ENCODE data around the gene CAMKMT. TPM values are rescaled to one million over a fixed set of nuclear protein-coding genes. Genes with fewer than 3 reads are reported as not detected.
A peak's percentile ranks its signal among the peaks of the same experiment; 100 is the strongest.

Gene CAMKMT
- total RNA-seq, 1 experiment from 2014 or later: 17.4 TPM

DNA sequence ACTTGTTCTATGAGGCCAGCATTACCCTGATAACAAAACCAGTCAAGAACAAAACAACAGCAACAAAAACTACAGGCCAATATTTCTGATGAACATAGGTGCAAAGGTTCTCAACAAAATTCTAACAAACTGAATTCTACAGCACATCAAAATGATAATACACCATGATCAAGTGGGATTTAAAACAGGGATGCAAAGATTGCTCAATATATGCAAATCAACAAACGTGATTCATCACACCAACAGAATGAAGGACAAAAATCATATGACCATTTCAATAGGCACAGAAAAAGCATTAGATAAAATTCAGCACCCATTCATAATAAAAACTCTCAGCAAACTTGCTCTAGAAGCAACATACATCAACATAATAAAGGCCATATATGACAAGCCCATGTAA lies 173.6 kb downstream of the CAMKMT start:
- DNase-seq: no peak
- no peaks in the 10 kb centered on the region for H4K20me1 ChIP-seq (ENCODE audit: control insufficient read depth, insufficient read depth, insufficient read length)
- H2AK5ac ChIP-seq (ENCODE audit: insufficient read length, low read length): no peak overlapping the region
- H3K9ac ChIP-seq (ENCODE audit: extremely low read depth, insufficient read length, low read length): no peak overlapping the region
- no peak overlapping the region for H3K27ac ChIP-seq (ENCODE audit: insufficient read length, low read depth, low read length)
- no CpG with 5 or more reads among the region's 1 CpG for WGBS (ENCODE audit: extremely low coverage, insufficient read length, low lambda C conversion rate)
- H3K79me2 ChIP-seq (ENCODE audit: insufficient read depth, low read length): no peaks in the 10 kb centered on the region
- H2BK120ac ChIP-seq (ENCODE audit: low read depth, low read length, poor library complexity, severe bottlenecking): no peak overlapping the region
- H3K4me1 ChIP-seq (ENCODE audit: insufficient read depth, low read length): no peaks in the 10 kb centered on the region
- no peak overlapping the region for H4K8ac ChIP-seq (replicated peaks; ENCODE audit: insufficient read length, low read depth, low read length)
- H3K27me3 Mint-ChIP-seq (ENCODE audit: low read depth): no peaks in the 10 kb centered on the region
- H3K56ac ChIP-seq (ENCODE audit: insufficient read length, low read depth, low read length): no peak overlapping the region
- no peak overlapping the region for H3T11ph ChIP-seq (ENCODE audit: low read length)
- 0 out of 7 replicates have a peak overlapping the region, but pooled peaks of 1 of the 3 experiments have one; percentile 32 for H3K27ac Mint-ChIP-seq
- H3K4me1 Mint-ChIP-seq: peaks cover 11% of the 10 kb centered on the region in 2 experiments
- no peaks in the 10 kb centered on the region for H3K9me3 ChIP-seq (ENCODE audit: control insufficient read depth, low read depth, low read length)
- no peak overlapping the region for H3K23ac ChIP-seq (ENCODE audit: insufficient read length, low read depth, low read length)
- H3K4ac ChIP-seq (ENCODE audit: low read depth, low read length): no peak overlapping the region
- H3K4me3 Mint-ChIP-seq: no peak overlapping the region
- no peaks in the 10 kb centered on the region for H3K79me1 ChIP-seq (ENCODE audit: insufficient read depth, low read depth, low read length, poor library complexity, severe bottlenecking)
- no peaks in the 10 kb centered on the region for H3K23me2 ChIP-seq (ENCODE audit: insufficient read length, low read depth, low read length, poor library complexity, severe bottlenecking)
- no peak overlapping the region for H2BK5ac ChIP-seq (ENCODE audit: insufficient read length, low read length)
- no peak overlapping the region for H2BK12ac ChIP-seq (ENCODE audit: insufficient read length, low read depth, low read length)
- H3K36me3 Mint-ChIP-seq (ENCODE audit: insufficient read depth in 1 of 3, low read depth in 3 of 3): peaks cover 0 to 4% (median 0%) of the 10 kb centered on the region in 3 experiments; a peak in 2 of 7 replicates
- no peak overlapping the region for H3K18ac ChIP-seq (ENCODE audit: insufficient read length, low read depth, low read length)
- no peak overlapping the region for H4K5ac ChIP-seq (ENCODE audit: insufficient read length, low read depth, low read length)
- H2BK15ac ChIP-seq (ENCODE audit: low read depth, low read length): no peak overlapping the region
- no peak overlapping the region for H2BK20ac ChIP-seq (ENCODE audit: low read depth, low read length, poor library complexity, severe bottlenecking)
- H3K9me3 Mint-ChIP-seq: no peaks in the 10 kb centered on the region; a peak in 1 of 5 replicates
- H4K91ac ChIP-seq (ENCODE audit: insufficient read length, low read depth, low read length): no peak overlapping the region
- H3K14ac ChIP-seq (ENCODE audit: insufficient read depth, low read length): no peak overlapping the region
- H3K4me2 ChIP-seq (ENCODE audit: insufficient read depth, insufficient read length, low read length): no peak overlapping the region
- no peaks in the 10 kb centered on the region for H3K27me3 ChIP-seq (ENCODE audit: insufficient read depth, low read length)
- TF ChIP-seq, protein P1, sequence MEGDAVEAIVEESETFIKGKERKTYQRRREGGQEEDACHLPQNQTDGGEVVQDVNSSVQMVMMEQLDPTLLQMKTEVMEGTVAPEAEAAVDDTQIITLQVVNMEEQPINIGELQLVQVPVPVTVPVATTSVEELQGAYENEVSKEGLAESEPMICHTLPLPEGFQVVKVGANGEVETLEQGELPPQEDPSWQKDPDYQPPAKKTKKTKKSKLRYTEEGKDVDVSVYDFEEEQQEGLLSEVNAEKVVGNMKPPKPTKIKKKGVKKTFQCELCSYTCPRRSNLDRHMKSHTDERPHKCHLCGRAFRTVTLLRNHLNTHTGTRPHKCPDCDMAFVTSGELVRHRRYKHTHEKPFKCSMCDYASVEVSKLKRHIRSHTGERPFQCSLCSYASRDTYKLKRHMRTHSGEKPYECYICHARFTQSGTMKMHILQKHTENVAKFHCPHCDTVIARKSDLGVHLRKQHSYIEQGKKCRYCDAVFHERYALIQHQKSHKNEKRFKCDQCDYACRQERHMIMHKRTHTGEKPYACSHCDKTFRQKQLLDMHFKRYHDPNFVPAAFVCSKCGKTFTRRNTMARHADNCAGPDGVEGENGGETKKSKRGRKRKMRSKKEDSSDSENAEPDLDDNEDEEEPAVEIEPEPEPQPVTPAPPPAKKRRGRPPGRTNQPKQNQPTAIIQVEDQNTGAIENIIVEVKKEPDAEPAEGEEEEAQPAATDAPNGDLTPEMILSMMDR (conservative IDR thresholded peaks at IDR 0.05): no peak
- no peak overlapping the region for H2AFZ ChIP-seq (ENCODE audit: low read length)

All from H9 (cell line).